ENCODE measurements around the gene ALK.

DNA sequence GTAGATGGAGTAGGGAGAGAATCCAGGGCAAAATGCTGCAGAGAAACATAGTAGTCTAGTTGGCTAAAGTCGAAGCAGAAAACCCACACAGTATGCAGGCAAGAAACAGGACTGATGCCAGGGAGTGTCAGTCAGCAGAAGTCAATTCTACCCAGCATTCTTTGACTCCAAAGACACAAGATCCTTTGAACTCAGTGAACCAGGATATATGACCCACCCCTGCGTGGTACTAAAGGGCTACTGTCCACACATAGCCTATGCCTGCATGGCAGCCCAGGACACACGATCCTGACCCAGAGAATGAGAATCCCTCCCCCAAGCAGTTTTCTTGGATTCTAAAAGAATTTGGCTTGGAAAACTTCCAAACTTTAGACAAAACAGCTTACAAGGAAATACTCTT is 42.5 kb downstream of the ALK start:
- TF ChIP-seq POLR2A (IDR thresholded peaks at IDR 0.05) (no peak), CTCF (IDR thresholded peaks at IDR 0.05) (no peak)

All from Peyer's patch (tissue), 4 donors.